GM12873 (cell line): ENCODE data around the gene PITPNC1.

ENCODE experiments used
- TF ChIP-seq, protein P1 (sequence below): IDR thresholded peaks from 2 replicates; pipeline ENCODE4 v1.5.1; 2012; ENCODE audit warnings: low read depth, mild to moderate bottlenecking, moderate library complexity, low read length, control low read depth; ENCODE audit not compliant: insufficient read depth; ENCODE audit errors: missing control alignments

PITPNC1 gene

GRCh38 chr17:67569873-67570272 lies 192.8 kb downstream of the PITPNC1 start:
- TF ChIP-seq, protein P1, sequence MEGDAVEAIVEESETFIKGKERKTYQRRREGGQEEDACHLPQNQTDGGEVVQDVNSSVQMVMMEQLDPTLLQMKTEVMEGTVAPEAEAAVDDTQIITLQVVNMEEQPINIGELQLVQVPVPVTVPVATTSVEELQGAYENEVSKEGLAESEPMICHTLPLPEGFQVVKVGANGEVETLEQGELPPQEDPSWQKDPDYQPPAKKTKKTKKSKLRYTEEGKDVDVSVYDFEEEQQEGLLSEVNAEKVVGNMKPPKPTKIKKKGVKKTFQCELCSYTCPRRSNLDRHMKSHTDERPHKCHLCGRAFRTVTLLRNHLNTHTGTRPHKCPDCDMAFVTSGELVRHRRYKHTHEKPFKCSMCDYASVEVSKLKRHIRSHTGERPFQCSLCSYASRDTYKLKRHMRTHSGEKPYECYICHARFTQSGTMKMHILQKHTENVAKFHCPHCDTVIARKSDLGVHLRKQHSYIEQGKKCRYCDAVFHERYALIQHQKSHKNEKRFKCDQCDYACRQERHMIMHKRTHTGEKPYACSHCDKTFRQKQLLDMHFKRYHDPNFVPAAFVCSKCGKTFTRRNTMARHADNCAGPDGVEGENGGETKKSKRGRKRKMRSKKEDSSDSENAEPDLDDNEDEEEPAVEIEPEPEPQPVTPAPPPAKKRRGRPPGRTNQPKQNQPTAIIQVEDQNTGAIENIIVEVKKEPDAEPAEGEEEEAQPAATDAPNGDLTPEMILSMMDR = no peak

GRCh38 chr17:67570797-67571196 lies 193.7 kb downstream of the PITPNC1 start:
- TF ChIP-seq, protein P1 = no peak

DNA sequence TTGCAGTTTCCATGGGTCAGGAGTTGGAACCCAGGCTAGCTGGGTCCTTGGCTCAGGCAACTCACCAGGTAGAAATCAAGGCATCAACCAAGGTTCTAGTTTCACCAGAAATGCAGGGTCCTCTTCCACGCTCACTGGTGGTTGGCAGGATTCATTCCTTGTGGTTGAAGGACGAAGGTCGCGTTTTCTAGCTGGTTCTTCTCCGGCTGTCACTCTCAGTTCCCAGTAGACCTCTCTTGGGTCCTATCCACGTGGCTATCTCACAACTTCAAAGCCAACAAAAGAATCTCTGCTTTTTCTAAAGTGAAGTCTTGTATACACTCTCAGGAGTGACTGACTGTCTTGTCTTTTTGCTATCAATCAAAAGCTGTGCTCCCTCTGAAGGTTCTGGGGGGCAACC lies 194.4 kb downstream of the PITPNC1 start:
- TF ChIP-seq, protein P1 = no peak

DNA sequence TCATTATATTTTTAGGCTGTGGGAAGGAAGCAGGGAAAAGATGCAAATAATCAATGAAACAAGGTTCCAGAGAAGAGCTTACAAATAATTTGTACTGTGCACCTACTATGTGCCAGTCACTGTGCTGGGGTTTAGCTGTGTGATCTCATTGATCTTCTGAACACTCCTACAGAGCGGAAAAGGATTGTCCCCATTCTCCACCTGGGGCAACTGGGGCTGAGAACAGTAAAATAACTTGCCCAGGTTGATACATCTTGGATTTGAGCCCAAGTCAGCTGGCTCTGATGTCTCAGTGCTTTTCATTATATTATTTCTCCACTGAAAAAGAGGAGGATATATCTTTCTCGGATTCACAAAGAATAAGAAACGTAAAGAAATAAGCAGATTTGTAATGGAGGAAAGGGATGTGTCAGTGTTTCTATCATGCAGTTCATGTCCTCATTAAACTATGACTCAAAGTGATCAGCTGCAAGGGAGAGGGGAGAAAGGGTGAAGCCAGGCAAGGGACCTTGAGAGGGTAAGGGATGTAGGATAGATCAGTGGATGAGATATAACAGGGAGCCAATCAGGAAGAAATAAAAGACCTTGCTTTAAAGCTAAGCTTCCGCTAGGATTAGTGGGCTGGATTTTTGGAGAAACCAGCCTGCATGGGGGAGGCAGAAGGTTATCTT lies 197.0 kb downstream of the PITPNC1 start:
- TF ChIP-seq, protein P1 = no peak

DNA sequence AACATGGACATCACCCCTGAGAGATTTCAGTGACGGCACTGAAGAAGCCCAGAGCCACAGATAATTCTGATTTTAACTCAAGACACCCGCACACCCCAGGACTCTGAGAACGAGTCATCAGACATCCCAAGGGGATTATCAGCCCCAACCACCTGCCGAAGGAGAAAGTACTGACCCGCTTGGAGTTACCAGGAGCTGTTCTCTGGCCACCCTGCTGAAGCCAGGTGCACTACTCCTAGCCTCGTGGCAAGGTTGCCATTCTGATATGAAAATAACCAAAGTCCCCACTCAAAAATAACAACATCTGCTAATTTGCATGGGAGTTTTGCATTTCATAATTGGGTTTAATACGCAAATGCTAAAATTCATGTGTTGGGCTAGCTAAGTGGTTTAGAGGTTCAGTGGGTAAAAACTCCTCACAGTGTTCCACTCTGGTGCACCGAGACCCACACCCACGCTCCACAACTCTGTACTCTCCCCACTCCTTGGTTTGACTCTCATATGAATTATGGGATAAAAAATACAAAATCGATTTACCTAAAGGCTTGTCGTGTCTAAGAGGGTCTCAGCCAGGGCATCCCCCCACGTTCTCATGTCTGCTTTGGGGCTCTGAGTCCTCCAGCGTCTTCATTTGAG lies 197.7 kb downstream of the PITPNC1 start:
- TF ChIP-seq, protein P1 = no peak

- TF ChIP-seq, protein P1 = peak; percentile 48
Measured at GRCh38 chr17:67575325-67575724, 198.2 kb downstream of the PITPNC1 start.

- TF ChIP-seq, protein P1 = no peak
Measured at GRCh38 chr17:67576471-67577115, 199.5 kb downstream of the PITPNC1 start.
